Activated CD4-positive, CD25-positive, alpha-beta regulatory T cell (primary cell): Measurements from ENCODE around the gene ZNF600.
"Not testable (repeated sequence)": the region's sequence is repeated elsewhere in the genome, so short reads cannot be mapped to it uniquely, and the experiment has no call there.

ENCODE experiments used
- DNase-seq, 4 experiments: peaks; one replicate each; lab custom pipeline; 2025; lab: John Stamatoyannopoulos, UW

Gene ZNF600

GRCh38 chr19:52786464-52787354, at the start of gene ZNF600:
TSS of gene ZNF600 (minus strand) at chr19:52786791. CDS start at chr19:52778888, 7,903 bp downstream.
- peak; percentile 55 to 67 (median 64) for DNase-seq

DNA sequence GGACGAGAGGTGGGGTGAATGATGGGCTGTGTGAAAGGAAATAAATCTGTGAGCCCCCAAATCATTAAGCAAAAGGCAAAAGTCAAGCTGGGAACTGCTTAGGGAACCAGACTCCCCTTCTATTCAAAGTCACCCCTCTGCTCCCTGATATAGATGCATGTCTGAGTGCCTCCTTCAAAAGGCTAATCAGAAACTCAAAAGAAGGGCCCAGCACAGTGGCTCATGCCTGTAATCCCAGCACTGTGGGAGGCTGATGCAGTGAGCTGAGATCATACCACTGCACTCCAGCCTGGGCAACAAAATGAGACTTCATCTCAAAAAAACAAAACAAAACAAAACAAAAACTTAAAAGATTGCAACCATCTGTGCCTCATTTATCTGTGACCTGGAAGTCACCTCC, 47.7 kb upstream of the ZNF600 start:
- not testable (repeated sequence) for DNase-seq

GRCh38 chr19:52833541-52833940, 47.0 kb upstream of the ZNF600 start:
- DNase-seq = not testable (repeated sequence)

DNA sequence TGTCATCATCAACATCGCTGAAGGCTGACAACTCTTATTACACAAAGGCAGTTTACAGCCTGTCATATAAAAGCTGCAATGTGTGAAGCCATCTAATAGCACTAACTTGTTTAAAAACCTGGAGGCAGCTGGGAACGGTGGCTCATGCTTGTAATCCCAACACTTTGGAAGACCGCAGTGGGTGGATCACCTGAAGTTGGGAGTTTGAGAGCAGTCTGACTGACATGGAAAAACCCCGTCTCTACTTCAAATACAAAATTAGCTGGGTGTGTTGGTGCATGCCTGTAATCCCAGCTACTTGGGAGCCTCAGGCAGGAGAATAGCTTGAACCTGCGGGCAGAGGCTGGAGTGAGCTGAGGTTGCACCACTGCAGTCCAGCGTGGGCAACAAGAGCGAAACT, 43.3 kb upstream of the ZNF600 start:
- not testable (repeated sequence) for DNase-seq

DNA sequence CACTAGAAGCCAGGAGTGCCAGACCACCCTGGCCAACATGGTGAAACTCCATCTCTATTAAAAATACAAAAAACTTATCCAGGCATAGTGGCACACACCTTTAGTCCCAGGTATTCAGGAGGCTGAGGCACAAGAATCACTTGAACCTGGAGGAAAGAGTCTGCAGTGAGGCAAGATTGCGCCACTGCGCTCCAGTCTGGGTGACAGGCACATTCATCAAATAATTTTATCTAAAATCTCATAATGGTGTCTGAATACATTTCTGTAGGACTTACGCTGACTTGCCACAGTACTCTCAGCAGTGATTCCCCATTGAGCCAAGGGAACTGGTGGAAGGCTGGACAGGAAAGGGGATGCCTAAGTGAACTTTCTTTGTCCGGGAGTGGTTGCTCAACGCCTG, 39.2 kb upstream of the ZNF600 start:
- no peak for DNase-seq

DNA sequence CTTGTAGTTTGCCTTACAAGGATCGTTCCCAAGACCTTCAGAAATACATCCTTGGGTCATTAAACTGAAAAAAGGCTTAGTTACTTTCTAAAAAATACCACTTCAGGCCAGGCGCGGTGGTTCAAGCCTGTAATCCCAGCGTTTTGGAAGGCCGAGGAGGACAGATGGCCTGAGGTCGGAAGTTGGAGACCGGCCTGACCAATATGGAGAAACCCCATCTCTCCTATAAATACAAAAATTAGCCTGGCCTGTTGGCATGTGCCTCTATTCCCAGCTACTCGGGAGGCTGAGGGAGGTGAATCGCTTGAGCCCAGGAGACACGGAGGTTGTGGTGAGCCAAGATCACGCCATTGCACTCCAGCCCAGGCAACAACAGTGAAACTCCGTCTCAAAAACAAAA, 37.1 kb upstream of the ZNF600 start:
- no peak for DNase-seq

DNA sequence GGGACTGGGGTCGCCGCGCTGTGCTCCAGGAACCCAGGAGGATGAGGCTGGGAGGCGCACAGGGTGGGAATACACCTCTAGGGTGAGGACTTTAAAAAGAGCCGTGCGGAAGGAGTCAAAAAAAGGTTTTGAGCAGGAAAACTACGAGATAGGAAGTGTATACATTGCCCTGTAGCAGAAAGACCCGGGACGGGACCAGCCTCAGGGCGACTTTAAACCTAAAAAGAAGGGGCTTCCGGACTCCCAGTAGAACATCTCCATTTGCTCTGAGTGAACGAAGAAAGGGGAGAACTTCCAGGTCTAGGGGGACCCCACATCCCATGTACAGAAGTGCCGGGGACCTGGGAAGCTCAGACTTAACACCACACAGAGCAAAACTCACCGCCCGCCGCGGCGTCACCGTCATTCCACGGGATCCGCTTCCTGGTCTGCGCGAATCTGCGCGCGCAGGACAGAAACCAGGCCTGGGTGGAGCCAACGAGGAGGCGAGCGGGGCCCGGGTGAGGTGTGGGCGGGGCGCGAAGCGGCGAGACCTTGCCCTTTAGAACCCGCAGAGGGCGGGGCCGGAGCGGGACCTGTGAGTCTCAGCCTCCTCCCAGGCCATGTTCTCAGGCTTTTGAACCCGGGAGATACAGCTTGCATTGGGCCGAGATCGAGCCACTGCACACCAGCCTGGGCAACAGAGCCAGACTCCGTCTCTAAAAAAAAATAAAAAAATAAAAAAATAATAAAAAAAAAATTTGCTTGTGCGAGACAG, 34.8 kb upstream of the ZNF600 start, which contains the start of gene ZNF28:
Gene ZNF28, minus strand, starts transcription at position 430 of the 757 bp plus-strand sequence. CDS start 3,675 bp downstream, outside the sequence.
- DNase-seq = peak; percentile 16 to 30 (median 22)

DNA sequence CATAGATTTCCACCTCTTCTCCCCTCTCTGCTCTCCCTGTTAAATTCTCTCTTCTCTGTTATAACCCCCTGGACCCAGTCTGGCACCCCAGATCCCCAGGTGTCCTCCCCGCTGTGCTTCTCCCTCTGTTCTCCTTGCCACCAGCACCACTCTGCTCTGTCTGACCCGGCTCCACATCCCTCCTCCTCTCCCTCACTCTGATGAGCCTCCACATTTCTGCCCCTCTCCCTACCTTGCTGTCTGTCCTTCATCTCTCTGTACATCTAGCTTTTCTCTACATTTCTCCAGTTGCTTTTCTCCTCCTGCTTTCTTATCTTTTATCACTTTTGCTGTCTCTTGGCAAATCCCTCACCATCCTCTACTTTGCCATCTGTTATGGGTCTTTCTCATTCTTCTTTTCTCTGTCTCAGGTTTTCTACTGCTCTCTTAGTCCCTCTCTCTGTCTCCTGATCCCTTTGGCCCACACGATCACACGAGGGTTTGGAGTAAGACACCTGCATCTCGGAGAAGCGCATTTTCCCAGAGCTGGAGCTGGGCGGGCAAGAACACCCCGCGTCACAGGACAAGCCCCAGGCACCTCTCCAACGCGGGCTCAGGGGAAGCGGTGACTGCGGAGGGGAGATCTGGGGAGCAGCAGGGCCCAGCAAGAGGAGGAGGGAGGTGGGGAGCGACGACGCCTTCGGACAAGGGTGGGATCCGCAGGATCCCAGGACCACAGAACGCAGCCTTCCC, 34.0 kb upstream of the ZNF600 start:
- DNase-seq = peak in 1 of 4 experiments; percentile 5

GRCh38 chr19:52809801-52810200, 23.2 kb upstream of the ZNF600 start:
- DNase-seq = no peak

DNA sequence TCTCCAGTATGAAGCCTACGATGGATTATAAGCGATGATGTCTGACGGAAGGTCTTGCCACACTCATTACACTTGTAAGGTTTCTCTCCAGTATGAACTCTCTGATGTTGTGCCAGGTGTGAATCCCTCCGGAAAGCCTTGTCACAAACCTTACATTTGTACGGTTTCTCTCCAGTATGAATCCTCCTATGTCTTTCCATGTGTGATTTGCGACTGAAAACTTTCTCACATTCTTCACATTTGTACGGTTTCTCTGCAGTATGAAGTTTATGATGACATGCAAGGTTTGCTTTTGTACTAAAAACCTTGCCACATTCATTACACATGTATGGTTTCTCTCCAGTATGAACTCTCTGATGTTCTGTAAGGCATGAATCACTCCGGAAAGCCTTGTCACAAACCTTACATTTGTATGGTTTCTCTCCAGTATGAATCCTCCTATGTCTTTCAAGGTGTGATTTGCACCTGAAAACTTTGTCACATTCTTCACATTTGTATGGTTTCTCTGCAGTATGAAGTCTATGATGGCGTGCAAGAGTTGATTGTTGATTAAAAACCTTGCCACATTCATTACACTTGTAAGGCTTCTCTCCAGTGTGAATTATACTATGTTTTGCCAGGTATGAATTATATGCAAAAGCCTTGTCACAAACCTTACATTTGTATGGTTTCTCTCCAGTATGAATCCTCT, 13.5 kb upstream of the ZNF600 start:
- not testable (repeated sequence) for DNase-seq

DNA sequence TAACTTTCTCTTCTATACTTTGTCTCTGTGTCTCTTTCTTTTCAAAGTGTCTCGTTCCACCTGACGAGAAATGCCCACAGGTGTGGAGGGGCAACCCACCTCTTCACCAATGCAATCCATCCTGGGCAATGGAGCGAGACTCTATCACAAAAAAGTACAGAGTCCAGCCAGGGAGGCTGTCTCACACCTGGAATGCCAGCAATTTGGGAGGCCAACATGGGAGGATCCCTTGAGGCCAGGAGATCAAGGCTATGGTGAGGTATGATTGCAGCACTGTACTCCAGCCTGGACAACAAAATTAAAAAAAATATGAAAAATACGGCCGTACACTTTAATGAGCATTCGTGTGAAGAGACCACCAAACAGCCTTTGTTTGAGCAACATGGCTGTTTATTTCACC, 2.8 kb upstream of the ZNF600 start:
- DNase-seq = no peak

DNA sequence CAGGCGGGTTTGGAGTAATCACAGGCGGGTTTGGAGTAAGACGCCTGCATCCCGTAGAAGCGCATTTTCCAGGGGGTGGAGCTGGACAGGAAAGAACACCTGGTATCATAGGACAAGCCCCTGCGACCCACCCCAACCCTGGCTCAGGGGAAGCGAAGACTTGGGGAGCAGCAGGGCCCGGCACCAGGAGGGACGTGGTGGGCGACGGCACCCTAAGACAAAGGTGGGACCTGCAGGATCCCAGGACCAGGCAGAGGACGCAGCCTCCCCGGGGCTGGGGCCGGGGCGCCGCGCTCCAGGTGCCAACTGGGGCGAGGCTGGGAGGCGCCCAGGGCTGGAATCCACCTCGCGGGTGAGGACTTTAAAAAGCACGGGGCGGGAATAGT, 520 bp downstream of the ZNF600 start:
- peak in 1 of 4 experiments; percentile 2 for DNase-seq

- DNase-seq = no peak
Observed at GRCh38 chr19:52785506-52785905, 1.1 kb downstream of the ZNF600 start.

- DNase-seq = not testable (repeated sequence)
Observed at GRCh38 chr19:52782864-52783263, 3.7 kb downstream of the ZNF600 start.

DNA sequence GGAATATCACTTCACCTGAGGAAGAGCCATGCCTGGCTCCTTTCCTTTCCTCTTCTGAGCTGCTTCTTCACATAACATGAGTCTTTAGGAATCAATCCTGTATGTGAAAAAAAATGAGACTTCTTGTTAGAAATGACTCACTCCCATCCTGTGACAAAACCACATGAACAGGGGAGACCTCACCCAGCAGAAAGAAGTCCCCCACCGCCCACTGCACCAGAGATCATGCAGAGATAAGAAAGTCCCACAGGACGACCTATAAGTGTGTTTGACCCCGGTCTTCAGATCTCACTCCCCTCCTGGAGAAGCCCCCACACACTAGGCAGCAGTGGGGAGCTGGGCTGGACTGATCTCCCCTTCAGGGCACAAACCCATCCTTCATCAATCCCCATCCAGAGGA, 7.8 kb downstream of the ZNF600 start:
- DNase-seq = no peak

DNA sequence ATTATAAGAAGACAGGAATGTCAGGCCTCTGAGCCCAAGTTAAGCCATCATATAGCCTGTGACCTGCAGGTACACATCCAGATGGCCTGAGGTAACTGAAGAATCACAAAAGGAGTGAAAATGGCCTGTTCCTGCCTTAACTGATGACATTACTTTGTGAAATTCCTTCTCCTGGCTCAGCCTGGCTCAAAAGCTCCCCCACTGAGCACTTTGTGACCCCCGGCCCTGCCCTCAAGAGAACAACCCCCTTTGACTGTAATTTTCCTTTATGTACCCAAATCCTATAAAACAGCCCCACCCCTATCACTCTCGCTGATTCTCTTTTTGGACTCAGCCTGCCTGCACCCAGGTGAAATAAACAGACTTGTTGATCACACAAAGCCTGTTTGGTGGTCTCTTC, 30.1 kb downstream of the ZNF600 start:
- not testable (repeated sequence) for DNase-seq

DNA sequence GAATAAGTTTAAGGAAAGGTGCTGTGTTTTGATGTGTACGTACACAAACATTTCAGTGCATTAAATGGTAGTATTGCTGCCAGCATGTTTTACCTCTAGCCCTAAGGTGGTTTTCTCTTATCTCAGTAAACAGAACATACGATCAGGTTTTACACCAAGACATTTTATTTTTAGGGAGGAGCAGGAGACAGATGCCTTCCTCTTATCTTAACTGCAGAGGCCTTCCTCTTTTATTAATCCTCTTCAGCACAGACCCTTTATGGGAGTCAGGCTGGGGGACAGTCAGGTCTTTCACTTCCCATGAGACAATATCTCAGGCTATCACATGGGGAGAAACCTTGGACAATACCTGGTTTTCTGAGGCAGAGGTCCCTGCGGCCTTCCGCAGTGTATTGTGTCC, 36.8 kb downstream of the ZNF600 start:
- DNase-seq = no peak

- DNase-seq = no peak
Observed at GRCh38 chr19:52748336-52748950, 38.1 kb downstream of the ZNF600 start.

DNA sequence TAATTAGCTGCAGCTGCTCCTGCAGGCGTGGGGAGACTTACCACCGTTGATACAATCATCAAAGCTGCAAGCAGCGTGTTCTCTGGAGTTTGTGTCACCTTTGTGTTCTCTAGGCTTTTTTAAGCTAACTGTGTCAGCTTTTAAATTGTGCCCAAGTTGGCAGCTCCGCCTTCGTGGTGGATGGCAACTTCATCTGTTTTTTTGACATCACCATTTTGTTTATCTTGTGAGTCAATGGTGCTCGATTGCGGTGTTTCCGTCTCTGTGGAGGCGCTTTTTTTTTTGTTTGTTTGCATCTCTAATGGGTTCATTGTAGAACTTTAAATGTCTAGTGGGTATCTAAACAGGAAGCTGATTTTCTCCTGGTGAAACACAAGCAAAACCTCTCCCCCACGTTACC, 40.7 kb downstream of the ZNF600 start:
- DNase-seq = not testable (repeated sequence)

- DNase-seq = no peak
Observed at GRCh38 chr19:52743091-52743490, 43.5 kb downstream of the ZNF600 start.

- DNase-seq = no peak
Observed at GRCh38 chr19:52742516-52742915, 44.1 kb downstream of the ZNF600 start.
